K562 (cell line): ENCODE results near the gene FARP2.

ENCODE experiments used
- BRCA1 ChIP-seq, 2 experiments: fragments of 450-650 bp in 1 of 2; sonication (generic) in 1 of 2; formaldehyde crosslinking in 1 of 2; IDR thresholded peaks; 2 replicates each; pipeline versions ENCODE4 v1.5.0 to v1.6.1; 2017 to 2020; ENCODE audit warnings: mild to moderate bottlenecking in 1 of 2, missing genetic modification reagents in 1 of 2
- FOXP4 ChIP-seq: sonication (generic); formaldehyde crosslinking; IDR thresholded peaks from 2 replicates; pipeline ENCODE4 v1.8.0; 2022; ENCODE audit warnings: mild to moderate bottlenecking, missing genetic modification reagents, borderline replicate concordance
- LEF1 ChIP-seq: fragments of 450-650 bp; IDR thresholded peaks from 2 replicates; pipeline ENCODE4 v1.6.1; 2016; ENCODE audit warnings: mild to moderate bottlenecking
- RAD21 ChIP-seq, 2 experiments: fragments of 250-450 bp in 1 of 2; fragments of 450-650 bp in 1 of 2; sonication (Bioruptor Pico) in 1 of 2; formaldehyde crosslinking in 1 of 2; IDR thresholded peaks in 1 of 2; conservative IDR thresholded peaks in 1 of 2; 2 replicates each; pipeline versions ENCODE4 v1.4.0 to v1.8.0; 2020 to 2022; ENCODE audit warnings: mild to moderate bottlenecking in 2 of 2, moderate library complexity in 1 of 2
- ZNF174 ChIP-seq: fragments of 250-450 bp; sonication (Bioruptor Pico); IDR thresholded peaks from 2 replicates; pipeline ENCODE4 v1.4.0; 2020; ENCODE audit warnings: mild to moderate bottlenecking
- TF ChIP-seq, protein P1 (sequence below): fragments of 450-650 bp; conservative IDR thresholded peaks from 2 replicates; pipeline ENCODE4 v1.6.1; 2016; ENCODE audit warnings: missing genetic modification characterization, low read depth, mild to moderate bottlenecking, control low read depth, missing compliant biosample characterization

- TF ChIP-seq, protein P1, sequence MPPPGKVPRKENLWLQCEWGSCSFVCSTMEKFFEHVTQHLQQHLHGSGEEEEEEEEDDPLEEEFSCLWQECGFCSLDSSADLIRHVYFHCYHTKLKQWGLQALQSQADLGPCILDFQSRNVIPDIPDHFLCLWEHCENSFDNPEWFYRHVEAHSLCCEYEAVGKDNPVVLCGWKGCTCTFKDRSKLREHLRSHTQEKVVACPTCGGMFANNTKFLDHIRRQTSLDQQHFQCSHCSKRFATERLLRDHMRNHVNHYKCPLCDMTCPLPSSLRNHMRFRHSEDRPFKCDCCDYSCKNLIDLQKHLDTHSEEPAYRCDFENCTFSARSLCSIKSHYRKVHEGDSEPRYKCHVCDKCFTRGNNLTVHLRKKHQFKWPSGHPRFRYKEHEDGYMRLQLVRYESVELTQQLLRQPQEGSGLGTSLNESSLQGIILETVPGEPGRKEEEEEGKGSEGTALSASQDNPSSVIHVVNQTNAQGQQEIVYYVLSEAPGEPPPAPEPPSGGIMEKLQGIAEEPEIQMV (tag): no peak
- TF ChIP-seq RAD21 (CRISPR knock-in tag; conservative IDR thresholded peaks at IDR 0.05 in 1 of 2, IDR thresholded peaks at IDR 0.05 in 1 of 2): no peak
- TF ChIP-seq FOXP4 (CRISPR knock-in tag): no peak
- no peak for TF ChIP-seq BRCA1 (IDR thresholded peaks at IDR 0.05)
- no peak for TF ChIP-seq BRCA1 (CRISPR knock-in tag; IDR thresholded peaks at IDR 0.05)
- no peak for TF ChIP-seq ZNF174
- TF ChIP-seq LEF1: no peak
Measured at GRCh38 chr2:241505086-241505780, 149.1 kb downstream of the FARP2 start.
